Glomerular endothelial cell (primary cell): ENCODE data around the gene NECTIN2. TPM values are rescaled to one million over a fixed set of nuclear protein-coding genes. Genes with fewer than 3 reads are reported as not detected.
"Not testable (repeated sequence)": the region's sequence is repeated elsewhere in the genome, so short reads cannot be mapped to it uniquely, and the experiment has no call there.

Source experiments
- DNase-seq: peaks from one replicate; pipeline ENCODE4 v3.0.0-alpha.2; 2011; ENCODE audit warnings: low read depth, low spot score; ENCODE audit errors: extremely low read depth
- total RNA-seq: library from RNA; depleted of rRNA; stranded (reverse); fragments of >200 nt; gene quantifications from 2 replicates; pipeline ENCODE4 v1.2.3, GENCODE V29; 2015

Gene NECTIN2
- total RNA-seq, 1 donor from 2014 or later, result 342 TPM

- DNase-seq, result no peak
Measured at GRCh38 chr19:44816301-44816700, 29.8 kb upstream of the NECTIN2 start.

GRCh38 chr19:44817725-44818465 lies 28.2 kb upstream of the NECTIN2 start:
- no peak for DNase-seq

GRCh38 chr19:44818466-44819031 lies 27.5 kb upstream of the NECTIN2 start:
- no peak for DNase-seq

- DNase-seq, result no peak
Measured at GRCh38 chr19:44819246-44819832, 26.8 kb upstream of the NECTIN2 start.

- no peak for DNase-seq
Measured at GRCh38 chr19:44820648-44821609, 25.2 kb upstream of the NECTIN2 start.

GRCh38 chr19:44822177-44822576 lies 23.9 kb upstream of the NECTIN2 start:
- DNase-seq, result no peak

- no peak for DNase-seq
Measured at GRCh38 chr19:44822670-44823372, 23.3 kb upstream of the NECTIN2 start.

- DNase-seq, result no peak
Measured at GRCh38 chr19:44823373-44823698, 22.8 kb upstream of the NECTIN2 start.

GRCh38 chr19:44824761-44825160 lies 21.3 kb upstream of the NECTIN2 start:
- DNase-seq, result no peak

GRCh38 chr19:44832875-44833274 lies 13.2 kb upstream of the NECTIN2 start:
- not testable (repeated sequence) for DNase-seq

- not testable (repeated sequence) for DNase-seq
Measured at GRCh38 chr19:44834399-44834798, 11.7 kb upstream of the NECTIN2 start.

GRCh38 chr19:44839276-44839675 lies 6.8 kb upstream of the NECTIN2 start:
- no peak for DNase-seq

GRCh38 chr19:44840811-44841210 lies 5.3 kb upstream of the NECTIN2 start:
- no peak for DNase-seq

GRCh38 chr19:44841231-44841630 lies 4.9 kb upstream of the NECTIN2 start:
- no peak for DNase-seq

- DNase-seq, result no peak
Measured at GRCh38 chr19:44845286-44845611, 848 bp upstream of the NECTIN2 start.

GRCh38 chr19:44846455-44847143 lies 502 bp downstream of the NECTIN2 start:
- DNase-seq, result no peak

- DNase-seq, result no peak
Measured at GRCh38 chr19:44847144-44848035, 1.3 kb downstream of the NECTIN2 start.

- DNase-seq, result peak; percentile 44
Measured at GRCh38 chr19:44848036-44848811, 2.1 kb downstream of the NECTIN2 start.
